ENCODE data around the gene C17orf50. TPM values are rescaled to one million over a fixed set of nuclear protein-coding genes. Genes with fewer than 3 reads are reported as not detected.

The C17orf50 gene
- total RNA-seq (2016; rRNA removed; fragmentation: Illumina TruSeq; extraction: Trizol) (not detected in 2 replicates), polyA plus RNA-seq (2011; rRNA removed) (not detected in 2 replicates), polyA minus RNA-seq (2011; rRNA and poly(A)+ RNA removed; ENCODE audit: low replicate concordance) (not detected in 2 replicates), Bru-seq, nascent RNA (not detected), BruChase-seq, experiment 1, labeled RNA remaining after a 6-hour chase (not detected), BruChase-seq, experiment 2, labeled RNA remaining after a 2-hour chase (percentile 13 among the genes with signal in this experiment)
- total RNA-seq (2016; cell fraction: cytosol; rRNA removed; fragmentation: Illumina TruSeq; extraction: Trizol; ENCODE audit: low read depth), result not detected in 2 replicates
- not detected in 2 replicates for total RNA-seq (2016; cell fraction: insoluble cytoplasmic fraction; rRNA removed; fragmentation: Illumina TruSeq; extraction: Trizol)
- not detected in 2 replicates for total RNA-seq (2016; cell fraction: membrane; rRNA removed; fragmentation: Illumina TruSeq; extraction: Trizol)
- total RNA-seq (2016; cell fraction: nucleus; rRNA removed; fragmentation: Illumina TruSeq; extraction: Trizol), result not detected in 2 replicates
- not detected in 2 replicates for polyA plus RNA-seq (2011; cell fraction: cytosol; rRNA removed)
- polyA plus RNA-seq (2011; cell fraction: nucleus; rRNA removed), result not detected in 2 replicates
- not detected in 2 replicates for polyA plus RNA-seq (2012)
- polyA plus RNA-seq (2016; cell fraction: cytosol; fragmentation: Illumina TruSeq; extraction: Trizol; ENCODE audit: low read depth), result not detected in 2 replicates
- not detected in 2 replicates for polyA plus RNA-seq (2016; cell fraction: insoluble cytoplasmic fraction; fragmentation: Illumina TruSeq; extraction: Trizol; ENCODE audit: low read depth)
- not detected in 2 replicates for polyA plus RNA-seq (2016; cell fraction: membrane; fragmentation: Illumina TruSeq; extraction: Trizol; ENCODE audit: low read depth)
- polyA plus RNA-seq (2016; cell fraction: nucleus; fragmentation: Illumina TruSeq; extraction: Trizol; ENCODE audit: insufficient read depth, low read depth), result not detected in 2 replicates
- polyA minus RNA-seq (2011; cell fraction: cytosol; rRNA and poly(A)+ RNA removed), result not detected in 2 replicates
- not detected in 2 replicates for polyA minus RNA-seq (2011; cell fraction: nucleus; rRNA and poly(A)+ RNA removed)
- long read RNA-seq, experiment 1, result 0 reads
- long read RNA-seq, experiment 2, result 0 reads

GRCh38 chr17:35760587-35760986 is at the start of gene C17orf50:
TSS of gene C17orf50 (plus strand) at chr17:35760887. CDS start at chr17:35760942, 55 bp downstream.
- H3K27me3 ChIP-seq (ENCODE audit: control insufficient read depth in 1 of 2, insufficient read depth in 2 of 2, low read length in 2 of 2), result peaks cover 0 to 8% of the 10 kb centered on the region in 2 experiments; a peak in 2 of 5 replicates
- H4K20me1 ChIP-seq (ENCODE audit: insufficient read depth, low read length), result no peaks in the 10 kb centered on the region
- BruUV-seq (replicated peaks), result no TSS peak
- no peak within 1 kb of the TSS for H3K27ac ChIP-seq (ENCODE audit: extremely low read length, insufficient read depth, low read length)
- WGBS (ENCODE audit: low lambda C conversion rate), result 75% methylated on average over 1 of the region's 1 CpG
- FAIRE-seq (no peak), ATAC-seq (no peak), DNase-seq (ENCODE audit: low spot score) (no peak)
- in situ Hi-C loops (cut with HindIII; ENCODE audit: extremely low pct_ligation_motif_present, low pct_unique_long_range_greater_than_20kb) (loop anchor here (5.0 kb wide), 1 partner anchor 47 kb away; the partner anchor contains the start of gene TAF15), intact Hi-C loops (cut with micrococcal nuclease; ENCODE audit: unreplicated experiment) (no loop called here)
- H3K79me2 ChIP-seq (ENCODE audit: insufficient read depth, low read length), result no peaks in the 10 kb centered on the region
- H3K9ac ChIP-seq (ENCODE audit: insufficient read depth, low read depth, low read length), result no peak within 1 kb of the TSS
- H3K4me1 ChIP-seq (ENCODE audit: insufficient read depth, low read length), result peaks cover 28% of the 10 kb centered on the region
- no peak for TF ChIP-seq ZNF430 (CRISPR knock-in tag; IDR thresholded peaks at IDR 0.05)
- no peak for TF ChIP-seq ZFP36 (IDR thresholded peaks at IDR 0.05; ENCODE audit: borderline replicate concordance, low read depth, low read length, partially characterized antibody)
- TF ChIP-seq PPARG (CRISPR knock-in tag; conservative IDR thresholded peaks at IDR 0.05), result no peak
- H3K4me2 ChIP-seq (ENCODE audit: low read depth, low read length), result peak within 1 kb of the TSS; percentile 38
- POLR2A ChIA-PET, result interaction anchor here (4.5 kb wide), 1 partner anchor 49 kb away, joined by 60 read pairs; the partner anchor contains the start of gene TAF15
- peak within 1 kb of the TSS in 1 of 3 experiments; percentile 3; a peak in 1 of 6 replicates for H3K4me3 ChIP-seq (replicated peaks in 1 of 3; ENCODE audit: insufficient read depth in 1 of 3, low read depth in 2 of 3, low read length in 3 of 3)
- H2AFZ ChIP-seq (ENCODE audit: low read length), result no peak within 1 kb of the TSS
- CTCF ChIA-PET (ENCODE audit: low intra/inter-chr PET ratio, low total read pairs), result no interaction called here
- H3K36me3 ChIP-seq (replicated peaks in 1 of 2; ENCODE audit: control insufficient read depth in 1 of 2, insufficient read depth in 2 of 2, low read length in 2 of 2), result no peaks in the 10 kb centered on the region
- no peaks in the 10 kb centered on the region for H3K9me3 ChIP-seq (ENCODE audit: low read length)

GRCh38 chr17:35710950-35711349 is 49.7 kb upstream of the C17orf50 start:
- BruUV-seq (replicated peaks), result no TSS peak
- no peak for FAIRE-seq
- WGBS (ENCODE audit: low lambda C conversion rate), result 95% methylated on average over 2 of the region's 2 CpGs
- no peak overlapping the region for H3K27ac ChIP-seq (ENCODE audit: extremely low read length, insufficient read depth, low read length)
- no peak overlapping the region for H3K4me3 ChIP-seq (replicated peaks in 1 of 3; ENCODE audit: insufficient read depth in 1 of 3, low read depth in 2 of 3, low read length in 3 of 3)
- H4K20me1 ChIP-seq (ENCODE audit: insufficient read depth, low read length), result 0 out of 2 replicates have a peak, but pooled peaks cover 4% of the 10 kb centered on the region
- TF ChIP-seq PCBP1 (IDR thresholded peaks at IDR 0.05; ENCODE audit: borderline replicate concordance, low read depth, low read length), result no peak
- no peak for TF ChIP-seq ZNF253 (CRISPR knock-in tag; IDR thresholded peaks at IDR 0.05; ENCODE audit: borderline replicate concordance)
- no peak for TF ChIP-seq ZFYVE20 (CRISPR knock-in tag; IDR thresholded peaks at IDR 0.05; ENCODE audit: borderline replicate concordance, low read depth)
- TF ChIP-seq ZNF280B (CRISPR knock-in tag; IDR thresholded peaks at IDR 0.05; ENCODE audit: borderline replicate concordance), result no peak
- TF ChIP-seq ZNF44 (CRISPR knock-in tag; IDR thresholded peaks at IDR 0.05), result no peak
- TF ChIP-seq CBX5 (CRISPR knock-in tag; IDR thresholded peaks at IDR 0.05; ENCODE audit: borderline replicate concordance), result no peak
- no peak for TF ChIP-seq ZNF18 (CRISPR knock-in tag; IDR thresholded peaks at IDR 0.05; ENCODE audit: insufficient replicate concordance)
- intact Hi-C loops (cut with micrococcal nuclease; ENCODE audit: unreplicated experiment) (no loop called here), in situ Hi-C loops (cut with HindIII; ENCODE audit: extremely low pct_ligation_motif_present, low pct_unique_long_range_greater_than_20kb) (loop anchor here (25.0 kb wide), 1 partner anchor 101 kb away; the partner anchor contains the start of gene TAF15)
- no peaks in the 10 kb centered on the region for H3K79me2 ChIP-seq (ENCODE audit: insufficient read depth, low read length)
- ATAC-seq, result no peak
- no peak overlapping the region for H3K4me2 ChIP-seq (ENCODE audit: low read depth, low read length)
- POLR2A ChIA-PET, result no interaction called here
- CTCF ChIA-PET (ENCODE audit: low intra/inter-chr PET ratio, low total read pairs), result no interaction called here
- no peaks in the 10 kb centered on the region for H3K9me3 ChIP-seq (ENCODE audit: low read length)
- H3K9ac ChIP-seq (ENCODE audit: insufficient read depth, low read depth, low read length), result no peak overlapping the region
- H2AFZ ChIP-seq (ENCODE audit: low read length), result no peak overlapping the region
- no peak for DNase-seq (ENCODE audit: low spot score)
- H3K27me3 ChIP-seq (ENCODE audit: control insufficient read depth in 1 of 2, insufficient read depth in 2 of 2, low read length in 2 of 2), result no peaks in the 10 kb centered on the region
- peaks cover 22% of the 10 kb centered on the region for H3K4me1 ChIP-seq (ENCODE audit: insufficient read depth, low read length)
- peaks cover 4 to 29% of the 10 kb centered on the region in 2 experiments for H3K36me3 ChIP-seq (replicated peaks in 1 of 2; ENCODE audit: control insufficient read depth in 1 of 2, insufficient read depth in 2 of 2, low read length in 2 of 2)
